ENCODE measurements around the gene DCAF12.
"Not testable (repeated sequence)": the region's sequence is repeated elsewhere in the genome, so short reads cannot be mapped to it uniquely, and the experiment has no call there.

Gene DCAF12

DNA sequence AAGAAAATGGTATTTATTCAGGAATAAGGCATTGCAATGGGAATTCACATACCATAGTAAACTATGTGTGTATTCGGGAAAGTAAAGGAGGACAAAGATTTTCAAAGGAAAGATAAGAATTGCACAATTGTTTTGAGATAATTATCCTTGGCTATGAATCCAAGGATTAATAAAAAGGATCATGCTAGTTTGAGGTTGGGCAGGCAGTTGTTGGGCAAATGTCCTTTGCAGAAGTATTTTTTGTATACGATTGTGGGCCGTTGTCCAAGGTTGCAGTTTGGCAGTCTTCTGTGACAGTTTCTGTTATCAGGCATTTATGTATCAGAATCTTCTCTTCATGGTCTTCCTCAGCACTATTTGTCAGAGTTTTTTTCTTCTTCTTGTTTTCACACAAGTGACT is 67.2 kb downstream of the DCAF12 start:
- DNase-seq = no peak

DNA sequence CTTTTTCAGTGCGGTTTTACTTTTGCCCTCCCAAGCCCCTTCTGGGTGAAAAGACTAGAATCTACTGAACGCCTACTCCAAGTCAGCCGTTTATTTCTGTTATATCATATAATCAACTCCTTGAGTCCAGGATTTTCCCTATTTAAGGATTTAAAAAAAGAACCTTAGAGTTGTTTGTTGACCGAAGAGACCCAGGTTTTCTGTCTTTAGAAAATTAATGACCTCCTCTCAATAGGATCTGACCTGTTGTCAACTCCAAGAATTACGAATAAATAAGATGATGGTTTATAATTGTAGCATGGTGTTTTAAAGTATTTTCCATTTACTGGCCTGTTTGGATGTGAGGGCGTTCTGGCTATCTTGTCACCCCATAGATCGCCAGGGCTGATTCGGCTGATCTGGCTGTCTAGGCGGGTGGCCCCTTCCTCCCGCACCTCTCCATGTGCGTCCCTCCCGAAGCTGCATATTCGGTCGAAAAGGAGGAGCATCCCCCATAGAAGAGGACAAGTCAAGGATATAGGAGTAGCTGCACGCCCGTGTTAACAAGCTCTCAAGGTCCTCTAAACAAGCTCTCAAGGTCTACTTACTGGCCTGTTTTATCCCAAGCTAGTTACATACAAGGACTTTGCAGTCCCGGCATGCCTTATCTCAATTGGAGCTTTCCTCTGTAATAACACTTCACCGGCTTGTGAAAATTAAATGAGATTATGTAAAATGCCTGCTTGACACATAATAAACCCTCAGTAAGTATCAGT is 76.7 kb downstream of the DCAF12 start:
- no peak for DNase-seq

DNA sequence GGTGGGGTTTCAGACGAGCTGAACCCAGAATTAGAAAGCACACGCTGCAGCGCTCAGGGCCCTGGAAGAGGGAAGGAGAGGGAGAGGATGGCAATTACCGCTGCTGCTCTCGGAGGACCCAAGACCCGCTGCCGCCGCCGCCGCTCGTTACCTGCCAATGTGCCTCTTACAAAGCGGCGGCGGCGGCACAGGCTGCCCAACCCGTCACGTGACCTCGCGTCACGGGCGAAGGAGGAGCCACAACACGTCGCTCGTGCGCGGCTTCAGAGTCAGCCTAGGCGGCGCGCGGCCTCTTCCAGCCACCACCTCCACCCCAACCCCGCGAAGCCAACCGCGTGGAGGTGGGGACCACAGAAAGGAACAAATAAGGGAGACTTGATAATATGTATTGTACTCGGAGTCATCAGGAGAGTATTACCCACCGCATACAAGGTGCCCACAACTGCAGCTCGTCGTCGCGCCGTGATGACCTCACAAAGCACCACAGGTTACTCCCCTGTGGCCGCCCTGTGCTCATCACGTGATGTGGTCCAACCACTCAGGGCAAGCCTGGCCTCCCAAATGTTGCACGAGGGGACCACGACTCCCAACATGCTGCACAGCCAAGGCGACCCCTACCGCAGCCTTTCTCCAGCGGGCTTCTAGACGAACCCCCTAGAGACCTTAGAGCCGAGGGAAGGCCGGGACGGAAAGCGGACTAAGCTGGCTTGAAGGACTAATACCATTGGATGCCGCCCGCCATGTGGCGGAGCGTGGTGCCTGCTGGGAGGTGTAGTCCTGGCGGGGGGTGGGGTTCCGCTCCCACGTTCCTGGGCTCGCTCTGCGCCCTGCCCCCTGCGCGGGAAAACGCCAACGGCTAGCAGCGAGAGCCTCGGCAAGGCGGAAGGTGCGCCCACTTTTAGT is 77.5 kb downstream of the DCAF12 start, which contains the start of gene UBAP2:
UBAP2 (minus strand) TSS at position 161 of the 903 bp plus-strand sequence. CDS start 31,739 bp downstream, outside the sequence.
- peak; percentile 91 for DNase-seq

DNA sequence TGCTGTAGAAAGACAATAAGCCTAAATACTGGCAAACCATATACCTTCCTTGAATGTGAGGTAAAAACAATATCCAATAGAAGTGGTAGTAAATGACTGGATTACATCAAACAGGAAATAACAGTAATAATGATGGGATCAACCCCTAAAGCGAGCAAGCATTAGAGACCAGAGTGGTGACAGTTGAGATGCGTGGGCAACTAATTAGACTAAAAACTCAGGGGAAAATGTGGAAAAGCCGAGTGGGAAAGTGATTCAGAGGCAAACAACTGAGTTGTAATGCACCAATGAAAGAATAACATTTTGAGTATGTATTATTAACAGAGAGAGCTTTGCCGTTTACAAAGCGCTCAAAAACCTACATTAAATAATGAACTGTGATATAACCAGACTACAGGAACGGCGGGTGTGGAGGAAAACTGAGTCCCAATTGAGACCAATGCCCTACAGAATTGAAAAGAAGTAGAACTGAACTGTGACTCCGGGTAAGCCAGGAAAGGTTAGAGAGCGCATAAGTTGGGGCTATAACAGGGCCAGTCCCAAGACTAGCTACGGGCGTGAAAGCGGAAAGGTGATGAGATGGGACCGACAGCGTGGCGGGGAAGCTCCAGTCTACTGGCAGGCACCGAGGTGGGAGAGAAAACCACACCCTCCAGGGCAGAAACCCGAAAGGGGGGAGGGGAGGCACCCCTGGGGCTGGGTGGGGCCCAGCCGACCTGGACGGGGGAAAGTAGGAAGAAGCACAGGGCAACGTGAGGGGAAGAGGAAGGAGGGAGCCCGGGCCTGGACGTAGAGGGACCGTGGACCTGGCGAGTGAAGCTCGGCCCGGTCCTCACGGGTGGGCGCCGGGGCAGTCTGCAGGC is 78.4 kb downstream of the DCAF12 start:
- DNase-seq = no peak

DNA sequence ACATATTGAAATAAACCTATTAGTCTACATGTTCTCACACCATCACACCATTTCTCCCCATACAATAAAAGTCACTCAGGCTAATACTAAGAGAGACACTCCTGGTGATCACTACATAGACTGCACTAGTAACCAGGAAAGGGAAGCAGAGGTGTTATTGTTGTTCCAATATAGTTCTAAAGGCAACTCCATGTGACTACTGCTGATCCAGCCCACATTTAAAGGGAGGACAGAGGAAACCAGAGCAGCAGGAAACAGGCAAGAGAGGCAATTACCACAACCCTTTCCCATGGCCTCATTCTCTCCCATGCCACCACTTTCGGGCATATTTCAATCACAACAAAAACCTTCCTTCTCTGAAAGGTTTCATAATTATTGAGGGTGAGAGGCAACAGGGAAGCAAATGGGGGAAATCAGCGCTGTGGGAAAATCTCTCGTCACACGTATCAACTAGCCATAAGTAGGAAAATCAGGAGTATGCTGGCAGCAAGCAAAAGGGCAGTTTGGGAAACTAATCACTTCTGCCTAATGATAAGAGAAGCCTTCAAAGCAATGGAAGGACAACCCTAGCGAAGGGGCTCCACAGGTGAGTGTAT is 79.6 kb downstream of the DCAF12 start:
- no peak for DNase-seq

DNA sequence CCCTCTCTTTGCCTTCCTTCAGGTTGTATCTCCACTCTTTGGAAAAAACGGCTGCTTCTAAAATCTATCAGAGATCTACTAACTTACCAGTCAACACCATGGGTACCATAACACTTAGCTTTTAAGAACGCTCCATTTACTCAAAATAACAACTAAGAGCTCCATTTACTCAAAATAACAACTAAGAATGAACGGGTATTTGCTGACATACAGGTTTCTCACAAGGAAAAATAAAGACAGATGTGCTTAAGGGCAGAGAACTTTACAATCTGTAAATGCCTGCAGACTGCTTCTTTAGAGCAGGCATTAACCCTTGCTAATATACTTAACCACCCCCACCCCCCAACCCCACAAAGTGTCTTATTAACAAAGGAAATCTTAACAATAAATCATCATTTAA is 80.6 kb downstream of the DCAF12 start:
- no peak for DNase-seq

DNA sequence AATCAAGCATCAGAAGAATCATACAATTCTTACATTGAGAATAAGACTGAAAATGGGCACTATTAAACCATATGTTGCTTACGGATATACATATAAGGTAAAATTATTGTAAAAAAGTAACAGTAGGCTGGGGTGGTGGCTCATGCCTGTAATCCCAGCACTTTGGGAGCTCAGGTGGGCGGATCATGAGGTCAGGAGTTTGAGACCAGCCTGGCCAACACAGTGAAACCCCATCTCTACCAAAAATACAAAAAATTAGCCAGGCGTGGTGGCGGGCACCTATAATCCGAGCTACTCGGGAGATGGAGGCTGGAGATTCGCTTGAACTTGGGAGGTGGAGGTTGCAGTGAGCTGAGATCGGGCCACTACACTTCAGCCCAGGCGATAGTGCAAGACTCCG is 84.4 kb downstream of the DCAF12 start:
- not testable (repeated sequence) for DNase-seq

DNA sequence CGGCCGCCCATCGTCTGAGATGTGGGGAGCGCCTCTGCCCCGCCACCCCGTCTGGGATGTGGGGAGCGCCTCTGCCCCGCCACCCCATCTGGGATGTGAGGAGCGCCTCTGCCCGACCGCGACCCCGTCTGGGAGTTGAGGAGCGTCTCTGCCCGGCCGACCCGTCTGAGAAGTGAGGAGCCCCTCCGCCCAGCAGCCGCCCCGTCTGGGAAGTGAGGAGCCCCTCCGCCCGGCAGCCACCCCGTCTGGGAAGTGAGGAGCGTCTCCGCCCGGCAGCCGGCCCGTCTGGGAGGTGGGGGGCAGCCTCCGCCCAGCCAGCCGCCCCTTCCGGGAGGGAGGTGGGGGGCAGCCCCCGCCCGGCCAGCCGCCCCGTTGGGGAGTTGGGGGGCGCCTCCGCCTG is 87.6 kb downstream of the DCAF12 start:
- not testable (repeated sequence) for DNase-seq

DNA sequence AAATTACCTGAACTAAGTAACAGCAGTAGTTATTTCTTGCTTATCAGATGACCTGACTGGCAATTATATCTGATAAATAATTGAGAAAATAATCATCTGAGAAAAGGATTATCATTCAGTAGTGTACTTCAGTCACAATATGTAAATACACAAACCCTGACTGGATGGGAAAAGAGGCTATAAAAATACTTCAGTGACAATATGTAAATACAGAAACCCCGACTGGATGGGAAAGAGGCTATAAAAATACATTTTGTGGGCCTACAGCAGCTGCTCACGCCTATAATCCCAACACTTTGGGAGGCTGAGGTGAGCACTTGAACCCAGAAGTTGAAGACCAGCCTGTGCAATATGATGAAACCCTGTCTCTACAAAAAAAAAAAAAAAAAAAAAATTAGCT is 88.9 kb downstream of the DCAF12 start:
- DNase-seq = peak; percentile 13

DNA sequence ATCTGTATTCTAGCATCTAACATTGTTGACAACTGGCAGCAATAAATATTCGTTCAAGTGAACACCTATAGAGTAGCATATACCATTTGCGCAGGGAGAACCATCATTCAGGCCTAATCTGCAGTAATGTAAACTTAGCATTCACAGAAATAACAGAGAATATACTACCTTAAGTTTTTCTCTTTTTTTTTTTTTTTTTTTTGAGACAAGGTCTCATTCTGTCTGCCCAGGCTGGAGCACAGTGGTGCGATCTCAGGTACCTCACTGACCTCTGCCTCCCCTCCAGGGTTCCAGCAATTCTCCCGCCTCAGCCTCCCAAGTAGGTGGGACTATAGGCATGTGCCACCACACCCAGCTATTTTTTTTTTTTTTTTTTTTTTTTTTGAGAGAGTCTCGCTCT is 89.9 kb downstream of the DCAF12 start:
- no peak for DNase-seq
